Loucy (cell line): ENCODE data around the gene TENM4.

ENCODE experiments used
- H2AFZ ChIP-seq: fragments of 200-600 bp; sonication (generic); 2 replicates; pipeline ENCODE4 v1.6.0; 2016; ENCODE audit warnings: antibody characterized with exemption, mild to moderate bottlenecking, low read length, moderate library complexity
- H3F3A ChIP-seq: fragments of 200-600 bp; 2 replicates; pipeline ENCODE4 v1.6.0; 2016; ENCODE audit warnings: antibody characterized with exemption, low read depth, mild to moderate bottlenecking
- H3K27me3 ChIP-seq: fragments of 200-600 bp; sonication (generic); 2 replicates; pipeline ENCODE4 v1.6.1; 2014; ENCODE audit warnings: low read length, mild to moderate bottlenecking; ENCODE audit not compliant: insufficient read depth, poor library complexity, severe bottlenecking
- H3K36me3 ChIP-seq: fragments of 200-600 bp; sonication (generic); 2 replicates; pipeline ENCODE4 v1.6.1; 2016; ENCODE audit warnings: low read length; ENCODE audit not compliant: insufficient read depth
- H3K4me1 ChIP-seq: fragments of 200-600 bp; sonication (generic); 2 replicates; pipeline ENCODE4 v1.5.1; 2014; ENCODE audit warnings: low read length, mild to moderate bottlenecking; ENCODE audit not compliant: insufficient read depth, poor library complexity, severe bottlenecking
- H3K4me2 ChIP-seq: fragments of 200-600 bp; sonication (generic); 2 replicates; pipeline ENCODE4 v1.6.0; 2014; ENCODE audit warnings: antibody characterized with exemption, low read length, low read depth, mild to moderate bottlenecking; ENCODE audit not compliant: poor library complexity, severe bottlenecking
- H3K4me3 ChIP-seq: fragments of 200-600 bp; sonication (generic); 2 replicates; pipeline ENCODE4 v1.5.1; 2014; ENCODE audit warnings: low read length, mild to moderate bottlenecking, mixed read lengths; ENCODE audit not compliant: poor library complexity, severe bottlenecking
- H3K79me2 ChIP-seq: fragments of 200-600 bp; sonication (generic); 2 replicates; pipeline ENCODE4 v1.6.1; 2014; ENCODE audit warnings: low read length; ENCODE audit not compliant: insufficient read depth
- H3K9ac ChIP-seq: fragments of 200-600 bp; sonication (generic); 2 replicates; pipeline ENCODE4 v1.6.0; 2014; ENCODE audit warnings: mild to moderate bottlenecking, low read depth, low read length, moderate library complexity; ENCODE audit not compliant: poor library complexity, severe bottlenecking
- H3K9me2 ChIP-seq: fragments of 200-600 bp; sonication (generic); replicated peaks from 2 replicates; pipeline ENCODE4 v1.6.1; 2016; ENCODE audit warnings: low read depth, low read length, mixed read lengths
- H3K9me3 ChIP-seq: fragments of 200-600 bp; sonication (generic); 2 replicates; pipeline ENCODE4 v1.6.1; 2014; ENCODE audit warnings: mild to moderate bottlenecking, antibody characterized with exemption, low read length, low read depth; ENCODE audit not compliant: insufficient read depth
- H4K20me1 ChIP-seq: fragments of 200-600 bp; sonication (generic); 2 replicates; pipeline ENCODE4 v1.6.0; 2014; ENCODE audit warnings: antibody characterized with exemption, low read length, mild to moderate bottlenecking; ENCODE audit not compliant: insufficient read depth, poor library complexity, severe bottlenecking
- CTCF ChIP-seq: fragments of 200-600 bp; sonication (generic); conservative IDR thresholded peaks from 2 replicates; pipeline ENCODE4 v1.5.1; 2014; ENCODE audit warnings: mild to moderate bottlenecking, antibody characterized with exemption, low read length
- EZH2phosphoT487 ChIP-seq: fragments of 200-600 bp; IDR thresholded peaks from 2 replicates; pipeline ENCODE4 v1.6.1; 2018; ENCODE audit warnings: antibody characterized with exemption, mild to moderate bottlenecking, moderate library complexity, borderline replicate concordance

TENM4 gene

DNA sequence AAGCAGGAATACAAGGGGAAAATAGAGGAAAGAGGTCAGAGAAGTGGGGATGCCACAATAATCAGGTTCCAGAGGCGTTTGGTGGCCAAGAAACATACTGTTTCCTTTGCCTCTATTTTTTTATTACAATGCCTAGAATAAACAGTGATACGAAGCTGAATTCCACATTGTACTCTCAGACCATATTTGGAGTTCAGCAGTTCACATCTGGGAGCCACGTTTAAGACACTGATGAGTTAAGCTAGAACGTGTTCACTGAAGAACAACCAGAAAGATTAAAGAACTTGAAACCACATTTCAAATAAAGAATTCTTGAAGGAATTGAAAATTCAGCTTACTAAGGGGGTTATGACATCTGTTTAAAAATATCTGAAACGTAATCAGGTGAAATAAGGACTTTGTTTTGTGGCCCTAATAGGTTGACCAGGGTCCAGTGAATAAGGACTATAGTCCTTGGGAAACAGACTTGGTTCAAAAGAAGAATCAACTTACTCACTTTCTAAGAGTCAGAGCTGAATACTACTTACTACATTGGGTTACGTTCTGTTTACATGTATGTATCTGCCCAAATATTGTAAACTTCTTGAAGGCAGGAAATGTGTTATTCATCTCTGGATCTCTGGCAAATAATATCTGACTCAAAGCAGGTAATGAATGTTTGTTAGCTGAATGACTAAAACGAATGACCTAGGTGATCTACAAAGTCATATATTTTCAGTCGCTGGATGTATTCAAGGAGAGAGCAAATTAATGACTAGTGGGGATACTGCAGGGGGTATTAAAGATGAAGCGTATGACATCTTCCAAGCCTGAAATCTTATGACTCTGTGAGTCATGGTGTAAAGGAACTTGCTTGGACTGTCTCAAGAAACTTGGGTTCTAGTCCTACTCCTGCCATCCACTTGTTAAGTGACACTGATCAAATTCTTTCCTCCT, 619.2 kb downstream of the TENM4 start:
- no peaks in the 10 kb centered on the region for H3K79me2 ChIP-seq
- H3K9me3 ChIP-seq: no peaks in the 10 kb centered on the region
- H3K4me2 ChIP-seq: no peak overlapping the region
- no peaks in the 10 kb centered on the region for H3K36me3 ChIP-seq
- no peaks in the 10 kb centered on the region for H4K20me1 ChIP-seq
- H3K27me3 ChIP-seq: no peaks in the 10 kb centered on the region
- no peaks in the 10 kb centered on the region for H3K4me1 ChIP-seq
- no peaks in the 10 kb centered on the region for H3F3A ChIP-seq
- H3K9ac ChIP-seq: no peak overlapping the region
- no peak overlapping the region for H2AFZ ChIP-seq
- no peaks in the 10 kb centered on the region for H3K9me2 ChIP-seq
- TF ChIP-seq CTCF (no peak), EZH2phosphoT487 (no peak)
- no peak overlapping the region for H3K4me3 ChIP-seq

- Histone ChIP-seq H3F3A (no peaks in the 10 kb centered on the region), H3K9me3 (no peaks in the 10 kb centered on the region), H2AFZ (no peak overlapping the region), H3K9ac (no peak overlapping the region), H3K36me3 (no peaks in the 10 kb centered on the region), H3K4me3 (no peak overlapping the region), H3K9me2 (no peaks in the 10 kb centered on the region), H3K4me2 (no peak overlapping the region), H3K4me1 (no peaks in the 10 kb centered on the region), H4K20me1 (no peaks in the 10 kb centered on the region), H3K79me2 (no peaks in the 10 kb centered on the region), H3K27me3 (no peaks in the 10 kb centered on the region)
- TF ChIP-seq CTCF (no peak), EZH2phosphoT487 (no peak)
Observed at GRCh38 chr11:78820741-78821140, 620.1 kb downstream of the TENM4 start.

DNA sequence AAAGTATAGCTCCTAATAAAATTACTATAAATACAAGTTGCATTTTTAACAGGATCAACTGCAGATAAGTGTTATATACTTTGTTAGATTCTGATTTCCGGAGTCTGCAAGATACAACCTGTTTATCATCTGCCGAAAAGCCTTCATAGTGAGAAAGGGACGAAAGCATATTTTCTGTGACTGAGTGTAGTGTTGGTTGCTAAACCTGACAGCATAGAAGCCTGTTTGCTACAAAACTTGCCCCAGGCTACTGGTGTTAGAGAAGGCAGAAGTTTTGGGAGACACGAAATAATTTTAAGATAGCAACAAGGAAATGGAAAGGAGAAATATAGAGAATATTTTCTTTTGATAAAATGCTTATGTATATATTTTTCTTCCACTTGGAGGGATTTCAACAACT, 622.6 kb downstream of the TENM4 start:
- Histone ChIP-seq H3K79me2 (no peaks in the 10 kb centered on the region), H3K27me3 (no peaks in the 10 kb centered on the region), H3K9me3 (no peaks in the 10 kb centered on the region; the same call in 1 of the 2 replicates), H3K9me2 (no peaks in the 10 kb centered on the region), H3K9ac (no peak overlapping the region), H3F3A (no peaks in the 10 kb centered on the region), H4K20me1 (no peaks in the 10 kb centered on the region), H3K36me3 (no peaks in the 10 kb centered on the region), H2AFZ (no peak overlapping the region), H3K4me2 (no peak overlapping the region), H3K4me3 (no peak overlapping the region), H3K4me1 (no peaks in the 10 kb centered on the region)
- TF ChIP-seq CTCF (no peak), EZH2phosphoT487 (no peak)
